ENCODE measurements around the gene PITPNB.

Gene PITPNB

GRCh38 chr22:27827604-27828587, 91.2 kb downstream of the PITPNB start:
- no peak for DNase-seq

- DNase-seq = peak; percentile 73
These were observed 93.9 kb downstream of the PITPNB start for GRCh38 chr22:27825174-27825573.

GRCh38 chr22:27823221-27823620, 95.8 kb downstream of the PITPNB start:
- DNase-seq = no peak

- no peak for DNase-seq
These were observed 97.9 kb downstream of the PITPNB start for GRCh38 chr22:27820896-27821866.

GRCh38 chr22:27816552-27816951, 102.5 kb downstream of the PITPNB start:
- no peak for DNase-seq

GRCh38 chr22:27815826-27816530, 103.1 kb downstream of the PITPNB start:
- DNase-seq = no peak

GRCh38 chr22:27814993-27815392, 104.1 kb downstream of the PITPNB start:
- no peak for DNase-seq

GRCh38 chr22:27811778-27812177, 107.3 kb downstream of the PITPNB start:
- no peak for DNase-seq

- DNase-seq = no peak
These were observed 108.4 kb downstream of the PITPNB start for GRCh38 chr22:27810609-27811151.

- no peak for DNase-seq
These were observed 109.1 kb downstream of the PITPNB start for GRCh38 chr22:27809700-27810608.

GRCh38 chr22:27809226-27809603, 109.8 kb downstream of the PITPNB start:
- DNase-seq = no peak

GRCh38 chr22:27808451-27809225, 110.4 kb downstream of the PITPNB start:
- DNase-seq = no peak

GRCh38 chr22:27805841-27806240, 113.2 kb downstream of the PITPNB start:
- DNase-seq = no peak

- DNase-seq = peak; percentile 71
These were observed 114.4 kb downstream of the PITPNB start for GRCh38 chr22:27804470-27805297.

GRCh38 chr22:27803841-27804415, 115.1 kb downstream of the PITPNB start:
- no peak for DNase-seq

- DNase-seq = peak; percentile 66
These were observed 116.5 kb downstream of the PITPNB start for GRCh38 chr22:27802346-27803073.
